OCI-LY1 (cell line): Measurements from ENCODE around the gene CHN2.

Experiments used
- H2AFZ ChIP-seq: fragments of 200-600 bp; sonication (generic), shearing (Covaris generic); 2 replicates; pipeline ENCODE4 v1.6.0; 2014; ENCODE audit warnings: antibody characterized with exemption, mild to moderate bottlenecking, low read length
- H3F3A ChIP-seq: fragments of 200-600 bp; sonication (generic), shearing (Covaris generic); 2 replicates; pipeline ENCODE4 v1.6.0; 2014; ENCODE audit warnings: mild to moderate bottlenecking, antibody characterized with exemption, low read length, moderate library complexity; ENCODE audit not compliant: insufficient read depth
- H3K27ac ChIP-seq: fragments of 200-600 bp; sonication (generic); 2 replicates; pipeline ENCODE4 v1.5.1; 2014; ENCODE audit warnings: low read length, mixed run types, mild to moderate bottlenecking, low read depth; ENCODE audit not compliant: poor library complexity, severe bottlenecking
- H3K27me3 ChIP-seq: fragments of 200-600 bp; sonication (generic); 2 replicates; pipeline ENCODE4 v1.6.0; 2014; ENCODE audit warnings: antibody characterized with exemption, mild to moderate bottlenecking, low read length, moderate library complexity; ENCODE audit not compliant: insufficient read depth
- H3K36me3 ChIP-seq: fragments of 200-600 bp; sonication (generic); 2 replicates; pipeline ENCODE4 v1.6.1; 2014; ENCODE audit warnings: mild to moderate bottlenecking, antibody characterized with exemption, low read length, moderate library complexity, mixed read lengths; ENCODE audit not compliant: insufficient read depth
- H3K4me1 ChIP-seq: fragments of 200-600 bp; sonication (generic); 2 replicates; pipeline ENCODE4 v1.5.1; 2014; ENCODE audit warnings: mild to moderate bottlenecking, low read length, moderate library complexity; ENCODE audit not compliant: insufficient read depth, severe bottlenecking
- H3K4me2 ChIP-seq: fragments of 200-600 bp; sonication (generic), shearing (Covaris generic); 2 replicates; pipeline ENCODE4 v1.6.1; 2014; ENCODE audit warnings: low read length
- H3K4me3 ChIP-seq: fragments of 200-600 bp; sonication (generic); 2 replicates; pipeline ENCODE4 v1.5.1; 2014; ENCODE audit warnings: low read length, low read depth, mild to moderate bottlenecking, mixed read lengths; ENCODE audit not compliant: poor library complexity, severe bottlenecking
- H3K79me2 ChIP-seq: fragments of 200-600 bp; shearing (Covaris generic); 2 replicates; pipeline ENCODE4 v1.6.1; 2016; ENCODE audit warnings: mixed run types, low read length, mixed read lengths; ENCODE audit not compliant: insufficient read depth
- H3K9ac ChIP-seq: fragments of 200-600 bp; sonication (generic), shearing (Covaris generic); 2 replicates; pipeline ENCODE4 v1.6.1; 2014; ENCODE audit warnings: mild to moderate bottlenecking, low read length, mixed read lengths
- H3K9me2 ChIP-seq: fragments of 200-600 bp; sonication (generic), shearing (Covaris generic); 2 replicates; pipeline ENCODE4 v1.6.1; 2014; ENCODE audit warnings: low read depth, mild to moderate bottlenecking, low read length, mixed read lengths
- H3K9me3 ChIP-seq: fragments of 200-600 bp; shearing (Covaris generic); 2 replicates; pipeline ENCODE4 v1.6.1; 2014; ENCODE audit warnings: low read length, mixed read lengths
- H4K20me1 ChIP-seq: fragments of 200-600 bp; sonication (generic), shearing (Covaris generic); 2 replicates; pipeline ENCODE4 v1.6.0; 2016; ENCODE audit warnings: mild to moderate bottlenecking, low read length; ENCODE audit not compliant: insufficient read depth
- EZH2 ChIP-seq: fragments of 200-600 bp; sonication (generic), shearing (Covaris generic); IDR thresholded peaks from 2 replicates; pipeline ENCODE4 v1.8.0; 2017; ENCODE audit warnings: borderline replicate concordance, mixed run types, mild to moderate bottlenecking, antibody characterized with exemption, low read length, moderate library complexity, mixed read lengths
- TF ChIP-seq, protein P1 (sequence below): fragments of 200-600 bp; sonication (generic), shearing (Covaris generic); IDR thresholded peaks from 2 replicates; pipeline ENCODE4 v1.5.1; 2017; ENCODE audit warnings: mild to moderate bottlenecking, antibody characterized with exemption, low read length, moderate library complexity, mixed read lengths

The CHN2 gene

DNA sequence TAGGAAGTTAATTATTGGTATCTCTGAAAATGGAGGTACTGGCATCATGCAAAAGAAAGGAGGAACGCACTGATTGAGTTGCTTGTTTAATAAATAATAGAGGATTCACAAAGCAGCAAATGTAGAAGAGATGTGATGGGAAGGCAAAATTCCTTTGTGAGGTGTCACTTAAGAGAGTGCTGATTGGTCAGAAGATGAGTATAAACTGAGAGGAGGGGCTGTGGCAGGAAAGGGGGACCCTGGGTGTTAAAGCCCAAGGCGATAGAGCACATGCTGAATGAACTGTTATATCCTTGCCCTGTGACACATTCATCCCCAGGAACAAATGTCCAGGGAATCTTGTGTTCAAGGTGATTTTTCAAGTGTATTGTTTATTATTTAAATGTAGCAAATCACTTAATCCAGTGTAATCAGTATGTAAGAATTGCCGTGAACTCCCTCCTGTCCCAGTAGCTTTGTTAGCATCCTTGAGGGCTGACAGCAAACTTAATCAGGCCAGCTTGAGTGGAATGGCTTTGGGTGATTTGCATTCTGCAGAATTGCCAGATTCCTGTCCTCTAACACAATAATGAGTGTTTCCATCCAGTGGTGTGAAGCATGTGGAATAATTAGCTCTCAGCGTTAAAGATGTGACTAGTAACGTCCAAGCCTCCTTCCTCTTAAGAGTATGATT, 111.9 kb downstream of the CHN2 start:
- Histone ChIP-seq H3K4me3 (no peak overlapping the region), H3K79me2 (no peaks in the 10 kb centered on the region), H3K9me3 (no peaks in the 10 kb centered on the region), H4K20me1 (no peaks in the 10 kb centered on the region), H3K36me3 (no peaks in the 10 kb centered on the region), H3K9me2 (no peaks in the 10 kb centered on the region), H3K4me1 (no peaks in the 10 kb centered on the region), H3K27me3 (peaks cover 4% of the 10 kb centered on the region; the same call in 1 of the 2 replicates), H3K4me2 (no peak overlapping the region), H3K27ac (no peak overlapping the region), H3K9ac (no peak overlapping the region), H3F3A (no peaks in the 10 kb centered on the region), H2AFZ (no peak overlapping the region)
- TF ChIP-seq EZH2: no peak

DNA sequence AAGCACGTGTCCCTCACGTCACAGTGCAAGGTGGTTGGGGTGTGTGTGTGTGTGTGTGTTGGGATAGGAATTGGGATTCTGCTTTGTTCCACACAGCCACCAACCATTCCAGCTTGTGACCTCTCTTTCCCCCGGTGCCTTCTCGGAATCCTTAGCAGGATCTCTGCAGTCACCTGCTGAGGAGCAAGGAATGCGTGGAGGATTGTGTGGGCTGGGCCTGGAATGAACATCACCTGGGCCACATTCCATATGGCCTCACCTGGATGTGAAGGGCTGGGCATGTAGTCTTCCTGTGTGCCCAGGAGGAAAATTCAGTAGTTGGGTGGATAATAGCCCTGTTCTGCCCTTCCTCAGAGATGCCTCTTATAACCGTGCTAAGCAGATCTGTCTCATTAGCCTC, 113.8 kb downstream of the CHN2 start:
- H3K9me3 ChIP-seq: no peaks in the 10 kb centered on the region
- H3K27ac ChIP-seq: no peak overlapping the region
- H3K4me1 ChIP-seq: no peaks in the 10 kb centered on the region
- H3K4me2 ChIP-seq: no peak overlapping the region
- no peaks in the 10 kb centered on the region for H3F3A ChIP-seq
- no peaks in the 10 kb centered on the region for H3K36me3 ChIP-seq
- H3K9me2 ChIP-seq: no peaks in the 10 kb centered on the region
- TF ChIP-seq, protein P1, sequence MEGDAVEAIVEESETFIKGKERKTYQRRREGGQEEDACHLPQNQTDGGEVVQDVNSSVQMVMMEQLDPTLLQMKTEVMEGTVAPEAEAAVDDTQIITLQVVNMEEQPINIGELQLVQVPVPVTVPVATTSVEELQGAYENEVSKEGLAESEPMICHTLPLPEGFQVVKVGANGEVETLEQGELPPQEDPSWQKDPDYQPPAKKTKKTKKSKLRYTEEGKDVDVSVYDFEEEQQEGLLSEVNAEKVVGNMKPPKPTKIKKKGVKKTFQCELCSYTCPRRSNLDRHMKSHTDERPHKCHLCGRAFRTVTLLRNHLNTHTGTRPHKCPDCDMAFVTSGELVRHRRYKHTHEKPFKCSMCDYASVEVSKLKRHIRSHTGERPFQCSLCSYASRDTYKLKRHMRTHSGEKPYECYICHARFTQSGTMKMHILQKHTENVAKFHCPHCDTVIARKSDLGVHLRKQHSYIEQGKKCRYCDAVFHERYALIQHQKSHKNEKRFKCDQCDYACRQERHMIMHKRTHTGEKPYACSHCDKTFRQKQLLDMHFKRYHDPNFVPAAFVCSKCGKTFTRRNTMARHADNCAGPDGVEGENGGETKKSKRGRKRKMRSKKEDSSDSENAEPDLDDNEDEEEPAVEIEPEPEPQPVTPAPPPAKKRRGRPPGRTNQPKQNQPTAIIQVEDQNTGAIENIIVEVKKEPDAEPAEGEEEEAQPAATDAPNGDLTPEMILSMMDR: no peak
- TF ChIP-seq EZH2: no peak
- H3K4me3 ChIP-seq: no peak overlapping the region
- no peak overlapping the region for H2AFZ ChIP-seq
- no peaks in the 10 kb centered on the region for H3K79me2 ChIP-seq
- no peak overlapping the region for H3K9ac ChIP-seq
- no peaks in the 10 kb centered on the region for H4K20me1 ChIP-seq
- H3K27me3 ChIP-seq: no peaks in the 10 kb centered on the region; the same call in 1 of the 2 replicates

DNA sequence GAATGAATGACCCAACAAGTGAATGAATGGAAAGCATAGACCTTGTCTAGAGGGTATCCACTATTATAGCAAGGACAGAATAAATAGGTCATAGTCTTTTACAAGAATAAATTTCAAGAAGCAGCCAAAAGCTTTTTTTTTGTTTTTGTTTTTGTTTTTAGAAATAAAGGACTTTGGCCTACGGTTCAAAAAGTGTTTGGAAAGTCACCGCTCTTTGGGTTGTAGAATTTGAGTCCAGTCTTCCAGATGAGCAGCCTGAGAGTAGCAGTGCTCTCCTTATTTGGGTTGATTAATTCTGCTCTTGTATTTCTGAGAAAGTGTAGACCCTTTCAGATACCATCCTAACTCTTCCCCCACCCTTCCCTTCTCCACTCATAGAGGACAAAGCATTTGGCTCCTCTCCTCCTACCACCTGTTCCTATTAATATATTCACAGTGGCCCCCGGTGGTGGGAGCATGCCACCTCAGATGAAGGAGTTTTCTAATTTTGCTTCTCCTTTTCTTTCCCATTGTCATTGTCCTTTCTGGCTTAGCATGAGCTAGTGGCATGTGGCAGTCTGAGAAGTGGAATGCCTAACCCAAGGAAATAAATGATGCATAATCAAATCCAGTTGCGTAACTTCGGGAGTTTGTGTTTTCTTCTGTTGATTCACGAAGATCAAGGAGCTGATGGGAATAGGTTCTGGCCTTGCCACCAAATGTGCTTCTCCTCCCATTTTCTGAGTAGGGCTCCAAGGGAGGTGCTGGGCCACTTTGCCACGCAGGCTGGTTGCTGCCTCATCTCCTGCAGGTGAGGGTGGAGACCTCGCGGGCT, 114.7 kb downstream of the CHN2 start:
- no peak overlapping the region for H3K27ac ChIP-seq
- no peaks in the 10 kb centered on the region for H4K20me1 ChIP-seq
- H2AFZ ChIP-seq: no peak overlapping the region
- H3K27me3 ChIP-seq: no peaks in the 10 kb centered on the region; the same call in 1 of the 2 replicates
- TF ChIP-seq EZH2: no peak
- TF ChIP-seq, protein P1: no peak
- no peaks in the 10 kb centered on the region for H3K9me3 ChIP-seq
- no peaks in the 10 kb centered on the region for H3K9me2 ChIP-seq
- H3K36me3 ChIP-seq: no peaks in the 10 kb centered on the region
- H3K4me1 ChIP-seq: no peaks in the 10 kb centered on the region
- no peak overlapping the region for H3K4me2 ChIP-seq
- no peak overlapping the region for H3K9ac ChIP-seq
- no peaks in the 10 kb centered on the region for H3F3A ChIP-seq
- no peaks in the 10 kb centered on the region for H3K79me2 ChIP-seq
- H3K4me3 ChIP-seq: no peak overlapping the region
